CD8-positive, alpha-beta memory T cell (primary cell): ENCODE data around the gene PACC1. TPM values are rescaled to one million over a fixed set of nuclear protein-coding genes. Genes with fewer than 3 reads are reported as not detected.
A peak's percentile ranks its signal among the peaks of the same experiment; 100 is the strongest.
"Not testable (repeated sequence)": the region's sequence is repeated elsewhere in the genome, so short reads cannot be mapped to it uniquely, and the experiment has no call there.

Source experiments
- CTCF ChIA-PET: fragments of 350-600 bp; sonication (Branson Sonifier 250); formaldehyde crosslinking; loops from one replicate; lab custom pipeline; 2021; ENCODE audit warnings: antibody characterized with exemption; lab: Charles Lee
- POLR2A ChIA-PET: fragments of 350-600 bp; sonication (Branson Sonifier 250); formaldehyde crosslinking; loops from one replicate; lab custom pipeline; 2021; ENCODE audit warnings: antibody characterized with exemption; lab: Charles Lee
- DNase-seq, 5 donors: peaks; one replicate each; pipeline versions ENCODE4 v3.0.0 to v3.0.0-alpha.2; 2020 to 2022; ENCODE audit warnings: mixed read lengths in 1 of 5
- H3K27ac ChIP-seq: one replicate; pipeline ENCODE4 v1.7.0; 2013; ENCODE audit warnings: low read depth, mild to moderate bottlenecking, low read length, moderate library complexity
- H3K27me3 ChIP-seq: 2 replicates; pipeline ENCODE4 v1.7.0; 2013; ENCODE audit warnings: low read length, mild to moderate bottlenecking; ENCODE audit not compliant: insufficient read depth, poor library complexity, severe bottlenecking
- H3K36me3 ChIP-seq: 2 replicates; pipeline ENCODE4 v1.7.0; 2013; ENCODE audit warnings: mild to moderate bottlenecking, low read length, moderate library complexity; ENCODE audit not compliant: insufficient read depth
- H3K4me1 ChIP-seq: 2 replicates; pipeline ENCODE4 v1.7.0; 2013; ENCODE audit warnings: mild to moderate bottlenecking, low read length, moderate library complexity; ENCODE audit not compliant: insufficient read depth
- H3K4me3 ChIP-seq: 2 replicates; pipeline ENCODE4 v1.7.0; 2013; ENCODE audit warnings: mild to moderate bottlenecking, low read length
- H3K9me3 ChIP-seq: 2 replicates; pipeline ENCODE4 v1.7.0; 2013; ENCODE audit warnings: mild to moderate bottlenecking, low read length
- H3K27ac Mint-ChIP-seq, 8 donors: one replicate each; pipeline ENCODE4 v1.8.0; 2020 to 2021; ENCODE audit warnings: mixed read lengths in 8 of 8, mild to moderate bottlenecking in 6 of 8, inconsistent platforms in 3 of 8, moderate library complexity in 3 of 8
- H3K27me3 Mint-ChIP-seq, 2 donors: one replicate each; pipeline ENCODE4 v1.8.0; 2020 to 2021; ENCODE audit warnings: mixed read lengths in 2 of 2, mild to moderate bottlenecking in 1 of 2, moderate library complexity in 1 of 2
- H3K36me3 Mint-ChIP-seq, 3 donors: one replicate each; pipeline ENCODE4 v1.8.0; 2020 to 2021; ENCODE audit warnings: mixed read lengths in 3 of 3, inconsistent platforms in 1 of 3, mild to moderate bottlenecking in 1 of 3
- H3K4me1 Mint-ChIP-seq, 3 donors: one replicate each; pipeline ENCODE4 v1.8.0; 2020 to 2021; ENCODE audit warnings: mixed read lengths in 3 of 3, inconsistent platforms in 1 of 3, mild to moderate bottlenecking in 1 of 3
- H3K4me3 Mint-ChIP-seq, 7 donors: one replicate each; pipeline ENCODE4 v1.8.0; 2020 to 2021; ENCODE audit warnings: mixed read lengths in 7 of 7, mild to moderate bottlenecking in 6 of 7, moderate library complexity in 4 of 7, inconsistent platforms in 2 of 7
- H3K9me3 Mint-ChIP-seq, 5 donors: one replicate each; pipeline ENCODE4 v1.8.0; 2020 to 2022; ENCODE audit warnings: mixed read lengths in 5 of 5, mild to moderate bottlenecking in 3 of 5, moderate library complexity in 2 of 5, inconsistent platforms in 1 of 5
- polyA plus RNA-seq: library from polyadenylated mRNA; unstranded; fragments of 300-500 nt; fragmentation: Illumina TruSeq; gene quantifications from one replicate; pipeline ENCODE4 v1.2.3, GENCODE V29; 2021
- total RNA-seq, 2 experiments: library from RNA; stranded (reverse); gene quantifications; one replicate each; pipeline ENCODE4 v1.2.3, GENCODE V29; 2021

Gene PACC1
- total and polyA plus RNA-seq, 3 experiments from 2014 or later = 15.1 to 17.8 (median 16.9) TPM

GRCh38 chr1:212344905-212345304 is 69.8 kb downstream of the PACC1 start:
- no peak for DNase-seq
- Mint-ChIP-seq H3K9me3 (no peaks in the 10 kb centered on the region), H3K27me3 (no peaks in the 10 kb centered on the region), H3K36me3 (peaks cover 5 to 68% (median 16%) of the 10 kb centered on the region in 3 donors), H3K27ac (peak overlapping the region in 1 of 8 donors; percentile 9), H3K4me3 (no peak overlapping the region), H3K4me1 (peaks cover 19 to 39% (median 23%) of the 10 kb centered on the region in 3 donors)
- no peaks in the 10 kb centered on the region for H3K27me3 ChIP-seq
- no peaks in the 10 kb centered on the region for H3K4me1 ChIP-seq
- CTCF ChIA-PET = interaction anchor here (2.7 kb wide), 1 partner anchor 274 kb away, joined by 12 read pairs; no protein-coding TSS in a partner anchor
- H3K36me3 ChIP-seq = peaks cover 7% of the 10 kb centered on the region
- no peak overlapping the region for H3K27ac ChIP-seq
- no peak overlapping the region for H3K4me3 ChIP-seq
- POLR2A ChIA-PET = no interaction called here
- no peaks in the 10 kb centered on the region for H3K9me3 ChIP-seq

DNA sequence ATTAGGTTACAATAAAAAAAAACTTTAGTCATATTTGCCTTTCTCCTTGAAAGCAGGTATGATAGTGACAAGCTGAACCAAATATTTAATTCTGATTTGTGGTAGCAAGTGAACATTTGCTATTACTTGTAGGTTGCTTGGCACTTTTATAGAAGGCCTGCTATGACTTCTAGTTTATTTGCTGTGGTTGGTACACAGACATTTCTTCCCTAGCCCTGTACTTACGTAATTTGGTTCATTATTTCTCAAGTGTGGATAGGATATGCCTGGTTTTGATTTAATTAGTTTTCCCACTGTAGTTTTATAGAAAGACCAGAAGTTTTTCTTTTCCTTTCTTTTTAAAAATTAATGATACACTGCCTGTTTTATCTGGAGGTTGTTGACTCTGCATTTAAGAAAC is 73.6 kb downstream of the PACC1 start:
- Histone ChIP-seq H3K36me3 (peaks cover 4% of the 10 kb centered on the region), H3K27me3 (no peaks in the 10 kb centered on the region), H3K27ac (no peak overlapping the region), H3K4me3 (no peak overlapping the region), H3K4me1 (no peaks in the 10 kb centered on the region), H3K9me3 (no peaks in the 10 kb centered on the region)
- H3K27ac Mint-ChIP-seq = peak overlapping the region in 4 of 8 donors; percentile 24 to 76 (median 58)
- ChIA-PET POLR2A (no interaction called here), CTCF (interaction anchor here (0.8 to 2.2 kb wide), 2 partner anchors 115 to 271 kb away, joined by 3 to 7 read pairs; no protein-coding TSS in a partner anchor)
- no peaks in the 10 kb centered on the region for H3K9me3 Mint-ChIP-seq
- peaks cover 5 to 60% (median 9%) of the 10 kb centered on the region in 3 donors for H3K36me3 Mint-ChIP-seq
- H3K4me3 Mint-ChIP-seq = no peak overlapping the region
- H3K4me1 Mint-ChIP-seq = peaks cover 25 to 44% (median 36%) of the 10 kb centered on the region in 3 donors
- DNase-seq = no peak
- H3K27me3 Mint-ChIP-seq = no peaks in the 10 kb centered on the region

- ChIA-PET POLR2A (no interaction called here), CTCF (interaction anchor here (2.0 kb wide), 1 partner anchor 259 kb away, joined by 6 read pairs; no protein-coding TSS in a partner anchor)
- Mint-ChIP-seq H3K4me3 (no peak overlapping the region), H3K27me3 (no peaks in the 10 kb centered on the region), H3K9me3 (no peaks in the 10 kb centered on the region), H3K27ac (no peak overlapping the region), H3K4me1 (peaks cover 30 to 61% (median 51%) of the 10 kb centered on the region in 3 donors), H3K36me3 (peaks cover 7 to 43% (median 12%) of the 10 kb centered on the region in 3 donors)
- DNase-seq = no peak
- Histone ChIP-seq H3K9me3 (no peaks in the 10 kb centered on the region), H3K27me3 (no peaks in the 10 kb centered on the region), H3K4me3 (no peak overlapping the region), H3K27ac (no peak overlapping the region), H3K36me3 (peaks cover 10% of the 10 kb centered on the region), H3K4me1 (no peaks in the 10 kb centered on the region)
Measured at GRCh38 chr1:212329105-212329504, 85.6 kb downstream of the PACC1 start.

- H3K4me1 Mint-ChIP-seq = peaks cover 32 to 61% (median 52%) of the 10 kb centered on the region in 3 donors
- Histone ChIP-seq H3K36me3 (peaks cover 7% of the 10 kb centered on the region), H3K4me3 (no peak overlapping the region), H3K4me1 (no peaks in the 10 kb centered on the region), H3K9me3 (no peaks in the 10 kb centered on the region), H3K27ac (no peak overlapping the region), H3K27me3 (no peaks in the 10 kb centered on the region)
- no peaks in the 10 kb centered on the region for H3K27me3 Mint-ChIP-seq
- no peaks in the 10 kb centered on the region for H3K9me3 Mint-ChIP-seq
- peaks cover 0 to 35% (median 4%) of the 10 kb centered on the region in 3 donors for H3K36me3 Mint-ChIP-seq
- POLR2A ChIA-PET = no interaction called here
- H3K4me3 Mint-ChIP-seq = no peak overlapping the region
- peak overlapping the region in 3 of 8 donors; percentile 16 to 39 (median 22) for H3K27ac Mint-ChIP-seq
- no peak for DNase-seq
- CTCF ChIA-PET = interaction anchor here (2.0 kb wide), 1 partner anchor 258 kb away, joined by 6 read pairs; no protein-coding TSS in a partner anchor
Measured at GRCh38 chr1:212328248-212328647, 86.4 kb downstream of the PACC1 start.

DNA sequence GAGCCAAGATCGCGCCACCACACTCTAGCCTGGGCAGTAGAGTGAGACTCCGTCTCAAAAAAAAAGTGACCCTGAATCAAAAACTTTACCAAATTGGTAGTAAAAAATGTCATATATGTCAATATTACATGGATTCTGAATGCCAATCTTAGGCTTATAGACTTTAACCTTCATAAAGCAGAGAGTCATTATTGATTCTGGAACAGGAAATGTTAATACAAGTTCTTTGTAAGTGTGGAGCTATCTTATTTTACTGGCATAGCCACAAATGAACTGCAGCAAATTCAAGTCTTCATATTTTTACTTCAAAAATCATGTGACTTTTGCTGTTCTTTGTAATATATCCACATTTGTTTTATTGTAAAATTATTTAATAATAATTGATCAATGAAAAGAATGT is 88.1 kb downstream of the PACC1 start:
- Mint-ChIP-seq H3K4me1 (peaks cover 37 to 64% (median 62%) of the 10 kb centered on the region in 3 donors), H3K36me3 (peaks cover 0 to 22% (median 4%) of the 10 kb centered on the region in 3 donors), H3K9me3 (no peaks in the 10 kb centered on the region), H3K27ac (peak overlapping the region in 1 of 8 donors; percentile 36), H3K4me3 (no peak overlapping the region), H3K27me3 (no peaks in the 10 kb centered on the region)
- ChIA-PET POLR2A (no interaction called here), CTCF (no interaction called here)
- DNase-seq = no peak
- Histone ChIP-seq H3K27me3 (no peaks in the 10 kb centered on the region), H3K36me3 (peaks cover 4% of the 10 kb centered on the region), H3K9me3 (no peaks in the 10 kb centered on the region), H3K4me1 (no peaks in the 10 kb centered on the region), H3K27ac (no peak overlapping the region), H3K4me3 (no peak overlapping the region)

GRCh38 chr1:212323066-212323465 is 91.6 kb downstream of the PACC1 start:
- peak overlapping the region in 2 of 7 donors; percentile 10 to 16 for H3K4me3 Mint-ChIP-seq
- no peaks in the 10 kb centered on the region for H3K9me3 Mint-ChIP-seq
- peaks cover 0 to 7% (median 3%) of the 10 kb centered on the region in 3 donors for H3K36me3 Mint-ChIP-seq
- peaks cover 37 to 61% (median 60%) of the 10 kb centered on the region in 3 donors for H3K4me1 Mint-ChIP-seq
- no peak for DNase-seq
- Histone ChIP-seq H3K27me3 (no peaks in the 10 kb centered on the region), H3K9me3 (no peaks in the 10 kb centered on the region), H3K27ac (no peak overlapping the region), H3K36me3 (no peaks in the 10 kb centered on the region), H3K4me1 (peaks cover 8% of the 10 kb centered on the region), H3K4me3 (no peak overlapping the region)
- ChIA-PET CTCF (no interaction called here), POLR2A (no interaction called here)
- H3K27me3 Mint-ChIP-seq = no peaks in the 10 kb centered on the region
- peak overlapping the region in 3 of 8 donors; percentile 22 to 63 (median 42) for H3K27ac Mint-ChIP-seq

- H3K9me3 Mint-ChIP-seq, H3K9me3 ChIP-seq, H3K36me3 ChIP-seq, DNase-seq, POLR2A ChIA-PET, H3K27me3 ChIP-seq, CTCF ChIA-PET, H3K27ac ChIP-seq, H3K27me3 Mint-ChIP-seq, H3K27ac Mint-ChIP-seq, H3K4me3 ChIP-seq, H3K4me3 Mint-ChIP-seq: not testable (repeated sequence)
- peaks cover 20% of the 10 kb centered on the region for H3K4me1 ChIP-seq
- peaks cover 48 to 67% (median 66%) of the 10 kb centered on the region in 3 donors for H3K4me1 Mint-ChIP-seq
- peaks cover 0 to 10% (median 5%) of the 10 kb centered on the region in 3 donors for H3K36me3 Mint-ChIP-seq
Measured at GRCh38 chr1:212321031-212321430, 93.7 kb downstream of the PACC1 start.

- Histone ChIP-seq H3K4me1 (peaks cover 31% of the 10 kb centered on the region), H3K9me3 (no peaks in the 10 kb centered on the region), H3K27ac (no peak overlapping the region), H3K27me3 (no peaks in the 10 kb centered on the region), H3K36me3 (no peaks in the 10 kb centered on the region), H3K4me3 (no peak overlapping the region)
- Mint-ChIP-seq H3K36me3 (peaks cover 5 to 15% (median 10%) of the 10 kb centered on the region in 3 donors), H3K4me1 (peaks cover 45 to 65% (median 62%) of the 10 kb centered on the region in 3 donors), H3K27me3 (no peaks in the 10 kb centered on the region), H3K4me3 (no peak overlapping the region), H3K27ac (peak overlapping the region in 4 of 8 donors; percentile 7 to 50 (median 24)), H3K9me3 (peaks cover 0 to 2% (median 0%) of the 10 kb centered on the region in 5 donors)
- ChIA-PET CTCF (no interaction called here), POLR2A (no interaction called here)
- no peak for DNase-seq
Measured at GRCh38 chr1:212317916-212318315, 96.8 kb downstream of the PACC1 start.
